Heart left ventricle (tissue), 16 donors: Measurements from ENCODE around the gene TMEM225. TPM values are rescaled to one million over a fixed set of nuclear protein-coding genes. Genes with fewer than 3 reads are reported as not detected.

Experiments used
- ATAC-seq, 4 donors: fragments of 200-7000 bp; cut with Tn5 transposase; one replicate each; pipeline ENCODE4 v1.9.1; 2020 to 2022; ENCODE audit warnings: moderate library complexity in 4 of 4, mild to moderate bottlenecking in 3 of 4, moderate number of reproducible peaks in 1 of 4
- DNase-seq, 5 donors: peaks; one replicate each; pipeline ENCODE4 v3.0.0-alpha.2; 2020
- H3K27ac ChIP-seq, 12 donors: fragments of 200-600 bp; sonication (generic) in 4 of 12; one replicate each; pipeline versions ENCODE4 v1.5.0 to v1.8.0; 2016 to 2022; ENCODE audit warnings: mild to moderate bottlenecking in 2 of 12
- H3K27me3 ChIP-seq, 9 donors: fragments of 200-600 bp; sonication (generic) in 2 of 9; one replicate each; pipeline versions ENCODE4 v1.5.1 to v1.8.0; 2016 to 2022; ENCODE audit warnings: mild to moderate bottlenecking in 3 of 9
- H3K36me3 ChIP-seq, 9 donors: fragments of 200-600 bp; sonication (generic) in 2 of 9; one replicate each; pipeline versions ENCODE4 v1.5.0 to v1.8.0; 2018 to 2022; ENCODE audit warnings: mild to moderate bottlenecking in 2 of 9
- H3K4me1 ChIP-seq, 12 donors: fragments of 200-600 bp; sonication (generic) in 4 of 12; one replicate each; pipeline versions ENCODE4 v1.5.0 to v1.8.0; 2016 to 2022; ENCODE audit warnings: mild to moderate bottlenecking in 3 of 12
- H3K4me3 ChIP-seq, 12 donors: fragments of 200-600 bp; sonication (generic) in 4 of 12; one replicate each; pipeline versions ENCODE4 v1.5.0 to v1.8.0; 2017 to 2022; ENCODE audit warnings: mild to moderate bottlenecking in 9 of 12, moderate library complexity in 4 of 12
- H3K9me3 ChIP-seq, 12 donors: fragments of 200-600 bp; sonication (generic) in 4 of 12; one replicate each; pipeline versions ENCODE4 v1.5.0 to v1.8.0; 2016 to 2022; ENCODE audit warnings: mild to moderate bottlenecking in 1 of 12
- CTCF ChIP-seq, 12 donors: fragments of 200-600 bp; sonication (generic) in 4 of 12; IDR thresholded peaks; one replicate each; pipeline versions ENCODE4 v1.5.0 to v1.8.0; 2018 to 2022; ENCODE audit warnings: antibody characterized with exemption in 12 of 12, mild to moderate bottlenecking in 5 of 12
- POLR2A ChIP-seq, 2 donors: fragments of 450-650 bp; IDR thresholded peaks; one replicate each; pipeline ENCODE4 v1.6.1; 2017; ENCODE audit warnings: antibody characterized with exemption in 2 of 2, mild to moderate bottlenecking in 2 of 2, moderate library complexity in 2 of 2
- WGBS, 4 donors: extraction: QIAGEN DNeasy Blood & Tissue Kit in 2 of 4; methylation state at CpG; one replicate each; pipeline versions ENCODE4 v1.1.5 to v1.1.7; 2013 to 2018; 5-methylcytosine and 5-hydroxymethylcytosine counted together
- intact Hi-C, 10 donors: fragments of 100-400 bp; cut with DNase I; formaldehyde crosslinking; loops; one replicate each; pipeline versions ENCODE4 v1.11.1 to v1.14.2; 2022
- polyA plus RNA-seq, 2 donors: library from polyadenylated mRNA; stranded (reverse); fragments of 200-250 nt; gene quantifications; one replicate each; pipeline ENCODE4 v1.2.3, GENCODE V29; 2013
- total RNA-seq, 9 donors: library from RNA; depleted of rRNA in 2 of 9; stranded (reverse); fragments of >200 nt in 2 of 9; fragmentation: NEBNext Ultra II Directional in 3 of 9; extraction: Animal tissue kit (Norgen Biotek cat#: 25700) in 3 of 9; gene quantifications; one replicate each; pipeline versions ENCODE4 v1.1.0 to v1.2.4, GENCODE V29; 2016 to 2023
- donor health status: ischemic (EF 13 %, LVEDD 7.1; RV severe dilation, severe dysfunction).
- donor health status: healthy with polysubstance abuse.
- donor health status: DM: no; HTN: yes; CAD: no.
- donor health status: DM: no; HTN: no; CAD: no.
- donor health status: ischemic (EF 25% LVEDD 6.9; RV normal size, moderate dysfunction).
- donor health status: ischemic (EF 25% LVEDD 5.7; RV mildly dilated, moderate dysfunction).
- donor health status: healthy.
- donor health status: DM: yes; HTN: yes; CAD: no.
- donor health status: ischemic (EF 35%, LVEDD 5.7; RV mildly dilated, moderate dysfunction).
- donor health status: nonischemic (EF 11% LVEDD 7.7; RV severe dilation, severe dysfunction).
- donor health status: DM: yes; HTN: yes; CAD: no.
- donor health status: PGD.
- donor health status: ischemic (EF 29% LVEDD 5.4; RV normal size, mild dysfunction).
- donor health status: nonischemic (EF 23%, LVEDD 6.1; RV moderate dilation, normal function).

TMEM225 gene
- total and polyA plus RNA-seq, 11 donors = not detected

- no peak for ATAC-seq
- intact Hi-C loops = no loop called here
- Histone ChIP-seq H3K27ac (no peak overlapping the region), H3K4me1 (no peaks in the 10 kb centered on the region), H3K4me3 (no peak overlapping the region), H3K36me3 (no peaks in the 10 kb centered on the region), H3K27me3 (peaks cover 0 to 3% (median 0%) of the 10 kb centered on the region in 9 donors), H3K9me3 (no peaks in the 10 kb centered on the region)
- 53 to 62% (median 54%) methylated on average over 6 of the region's 6 CpGs for WGBS, 4 donors
- DNase-seq = no peak
- no peak for TF ChIP-seq CTCF (IDR thresholded peaks at IDR 0.05)
- TF ChIP-seq POLR2A (IDR thresholded peaks at IDR 0.05) = no peak
Observed at GRCh38 chr11:123841174-123841573, 44.3 kb downstream of the TMEM225 start.

DNA sequence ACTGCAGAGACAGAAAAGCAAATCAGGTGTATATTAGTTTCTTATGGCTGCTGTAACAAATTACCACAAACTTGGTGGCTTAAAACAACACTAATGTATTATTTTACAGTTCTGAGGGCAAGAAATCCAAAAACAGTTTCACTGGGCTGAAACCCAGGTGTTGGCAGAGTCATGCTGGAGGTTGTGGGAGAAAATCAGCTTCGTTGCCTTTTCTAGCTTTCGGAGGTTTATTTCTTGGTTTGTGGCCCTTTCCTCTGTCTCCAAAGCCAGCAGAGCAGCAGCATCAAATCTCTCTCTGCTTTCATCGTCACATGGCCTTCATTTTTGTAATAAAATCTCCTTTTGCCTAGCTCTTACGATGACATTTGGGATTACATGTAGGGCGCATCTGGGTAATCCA is 46.3 kb downstream of the TMEM225 start:
- no peak overlapping the region for H3K27ac ChIP-seq
- WGBS, 4 donors = 85 to 92% (median 88%) methylated on average over 5 of the region's 5 CpGs
- H3K27me3 ChIP-seq = peaks cover 0 to 3% (median 0%) of the 10 kb centered on the region in 9 donors
- H3K4me1 ChIP-seq = no peaks in the 10 kb centered on the region
- no peaks in the 10 kb centered on the region for H3K36me3 ChIP-seq
- H3K4me3 ChIP-seq = no peak overlapping the region
- ATAC-seq (no peak), DNase-seq (no peak)
- TF ChIP-seq POLR2A (IDR thresholded peaks at IDR 0.05) = no peak
- TF ChIP-seq CTCF (IDR thresholded peaks at IDR 0.05) = no peak
- no peaks in the 10 kb centered on the region for H3K9me3 ChIP-seq
- intact Hi-C loops = no loop called here

DNA sequence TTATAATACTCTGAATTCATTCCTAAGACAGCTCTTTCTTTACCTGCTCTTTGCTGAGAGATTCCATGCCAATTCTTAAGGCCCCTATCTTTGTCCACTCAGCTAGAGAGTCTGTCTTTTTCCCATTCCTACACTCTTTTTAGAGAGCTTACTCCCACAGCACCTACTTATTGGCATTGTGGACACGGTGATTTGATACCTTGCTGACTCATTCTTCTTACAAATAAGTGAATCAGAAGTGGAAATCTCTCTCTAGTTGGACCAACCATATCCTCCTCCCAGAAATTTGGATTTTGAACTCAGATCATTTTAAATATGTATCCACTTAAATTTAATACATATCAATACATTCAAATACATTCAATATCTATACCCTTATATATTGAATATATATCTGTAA is 46.8 kb downstream of the TMEM225 start:
- WGBS, 4 donors = 44 to 58% (median 47%) methylated on average over 1 of the region's 1 CpG
- no peak overlapping the region for H3K4me3 ChIP-seq
- no peaks in the 10 kb centered on the region for H3K36me3 ChIP-seq
- H3K27me3 ChIP-seq = peaks cover 0 to 3% (median 0%) of the 10 kb centered on the region in 9 donors
- no peaks in the 10 kb centered on the region for H3K4me1 ChIP-seq
- TF ChIP-seq POLR2A (IDR thresholded peaks at IDR 0.05) (no peak), CTCF (IDR thresholded peaks at IDR 0.05) (no peak)
- H3K9me3 ChIP-seq = no peaks in the 10 kb centered on the region
- ATAC-seq = no peak
- H3K27ac ChIP-seq = no peak overlapping the region
- intact Hi-C loops = no loop called here
- DNase-seq = no peak

DNA sequence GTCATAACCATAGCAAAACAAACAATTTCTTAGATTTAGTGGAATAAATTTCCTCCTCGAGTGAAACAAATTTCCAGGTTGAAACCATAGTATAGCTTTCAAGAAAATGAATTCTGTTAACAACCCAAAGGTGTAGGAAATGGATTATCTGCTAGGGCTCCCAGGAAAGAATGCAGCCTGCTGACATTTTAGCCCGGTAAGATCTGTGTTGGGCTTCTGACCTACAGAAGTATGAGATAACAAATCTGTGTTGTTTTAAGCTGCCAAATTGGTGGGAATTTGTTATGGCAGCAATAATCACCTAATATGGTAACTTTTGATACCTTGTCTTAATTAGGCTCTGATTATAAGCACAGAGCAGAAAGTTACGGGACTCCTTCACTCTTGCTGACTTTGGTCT is 47.3 kb downstream of the TMEM225 start:
- no peaks in the 10 kb centered on the region for H3K4me1 ChIP-seq
- peaks cover 0 to 3% (median 0%) of the 10 kb centered on the region in 9 donors for H3K27me3 ChIP-seq
- TF ChIP-seq POLR2A (IDR thresholded peaks at IDR 0.05) = no peak
- no peak for TF ChIP-seq CTCF (IDR thresholded peaks at IDR 0.05)
- H3K36me3 ChIP-seq = no peaks in the 10 kb centered on the region
- no peaks in the 10 kb centered on the region for H3K9me3 ChIP-seq
- ATAC-seq (no peak), DNase-seq (no peak)
- intact Hi-C loops = no loop called here
- WGBS, 4 donors = 28 to 32% (median 30%) methylated on average over 3 of the region's 3 CpGs
- no peak overlapping the region for H3K4me3 ChIP-seq
- H3K27ac ChIP-seq = no peak overlapping the region
